C4-2B (cell line): ENCODE data around the gene LRRC4.

Experiments
- CTCF ChIP-seq: fragments of 450-650 bp; conservative IDR thresholded peaks from 2 replicates; pipeline ENCODE4 v1.5.1; 2017; ENCODE audit warnings: mild to moderate bottlenecking
- ZFX ChIP-seq: fragments of 450-650 bp; IDR thresholded peaks from 2 replicates; pipeline ENCODE4 v1.6.1; 2017

GRCh38 chr7:128076196-128076795 is 45.1 kb upstream of the LRRC4 start:
- TF ChIP-seq CTCF (no peak), ZFX (no peak)
